GM12874 (cell line): ENCODE measurements around the gene MAN1B1.

Experiments
- TF ChIP-seq, protein P1 (sequence below): IDR thresholded peaks from 2 replicates; pipeline ENCODE4 v1.5.1; 2011; ENCODE audit warnings: low read depth, mild to moderate bottlenecking, control low read depth, low read length, moderate library complexity; ENCODE audit not compliant: insufficient read depth

MAN1B1 gene

DNA sequence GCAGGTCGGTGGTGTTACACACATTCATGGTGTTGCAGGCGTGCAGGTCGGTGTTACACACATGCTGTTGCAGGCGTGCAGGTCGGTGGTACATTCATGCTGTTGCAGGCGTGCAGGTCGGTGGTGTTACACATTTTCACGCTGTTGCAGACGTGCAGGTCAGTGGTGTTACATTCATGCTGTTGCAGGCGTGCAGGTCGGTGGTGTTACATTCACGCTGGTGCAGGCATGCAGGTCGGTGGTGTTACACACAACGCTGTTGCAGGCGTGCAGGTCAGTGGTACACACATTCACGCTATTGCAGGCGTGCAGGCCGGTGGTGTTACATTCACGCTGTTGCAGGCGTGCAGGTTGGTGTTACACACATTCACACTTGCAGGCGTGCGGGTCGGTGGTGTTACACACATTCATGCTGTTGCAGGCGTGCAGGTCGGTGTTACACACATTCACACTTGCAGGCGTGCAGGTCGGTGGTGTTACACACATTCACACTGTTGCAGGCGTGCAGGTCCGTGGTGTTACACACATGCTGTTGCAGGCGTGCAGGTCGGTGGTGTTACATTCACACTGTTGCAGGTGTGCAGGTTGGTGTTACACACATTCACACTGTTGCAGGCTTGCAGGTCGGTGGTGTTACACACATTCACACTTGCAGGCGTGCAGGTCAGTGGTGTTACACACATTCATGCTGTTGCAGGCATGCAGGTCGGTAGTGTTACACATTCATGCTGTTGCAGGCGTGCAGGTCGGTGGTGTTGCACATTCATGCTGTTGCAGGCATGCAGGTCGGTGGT, 16.6 kb downstream of the MAN1B1 start:
- TF ChIP-seq, protein P1, sequence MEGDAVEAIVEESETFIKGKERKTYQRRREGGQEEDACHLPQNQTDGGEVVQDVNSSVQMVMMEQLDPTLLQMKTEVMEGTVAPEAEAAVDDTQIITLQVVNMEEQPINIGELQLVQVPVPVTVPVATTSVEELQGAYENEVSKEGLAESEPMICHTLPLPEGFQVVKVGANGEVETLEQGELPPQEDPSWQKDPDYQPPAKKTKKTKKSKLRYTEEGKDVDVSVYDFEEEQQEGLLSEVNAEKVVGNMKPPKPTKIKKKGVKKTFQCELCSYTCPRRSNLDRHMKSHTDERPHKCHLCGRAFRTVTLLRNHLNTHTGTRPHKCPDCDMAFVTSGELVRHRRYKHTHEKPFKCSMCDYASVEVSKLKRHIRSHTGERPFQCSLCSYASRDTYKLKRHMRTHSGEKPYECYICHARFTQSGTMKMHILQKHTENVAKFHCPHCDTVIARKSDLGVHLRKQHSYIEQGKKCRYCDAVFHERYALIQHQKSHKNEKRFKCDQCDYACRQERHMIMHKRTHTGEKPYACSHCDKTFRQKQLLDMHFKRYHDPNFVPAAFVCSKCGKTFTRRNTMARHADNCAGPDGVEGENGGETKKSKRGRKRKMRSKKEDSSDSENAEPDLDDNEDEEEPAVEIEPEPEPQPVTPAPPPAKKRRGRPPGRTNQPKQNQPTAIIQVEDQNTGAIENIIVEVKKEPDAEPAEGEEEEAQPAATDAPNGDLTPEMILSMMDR, result no peak

DNA sequence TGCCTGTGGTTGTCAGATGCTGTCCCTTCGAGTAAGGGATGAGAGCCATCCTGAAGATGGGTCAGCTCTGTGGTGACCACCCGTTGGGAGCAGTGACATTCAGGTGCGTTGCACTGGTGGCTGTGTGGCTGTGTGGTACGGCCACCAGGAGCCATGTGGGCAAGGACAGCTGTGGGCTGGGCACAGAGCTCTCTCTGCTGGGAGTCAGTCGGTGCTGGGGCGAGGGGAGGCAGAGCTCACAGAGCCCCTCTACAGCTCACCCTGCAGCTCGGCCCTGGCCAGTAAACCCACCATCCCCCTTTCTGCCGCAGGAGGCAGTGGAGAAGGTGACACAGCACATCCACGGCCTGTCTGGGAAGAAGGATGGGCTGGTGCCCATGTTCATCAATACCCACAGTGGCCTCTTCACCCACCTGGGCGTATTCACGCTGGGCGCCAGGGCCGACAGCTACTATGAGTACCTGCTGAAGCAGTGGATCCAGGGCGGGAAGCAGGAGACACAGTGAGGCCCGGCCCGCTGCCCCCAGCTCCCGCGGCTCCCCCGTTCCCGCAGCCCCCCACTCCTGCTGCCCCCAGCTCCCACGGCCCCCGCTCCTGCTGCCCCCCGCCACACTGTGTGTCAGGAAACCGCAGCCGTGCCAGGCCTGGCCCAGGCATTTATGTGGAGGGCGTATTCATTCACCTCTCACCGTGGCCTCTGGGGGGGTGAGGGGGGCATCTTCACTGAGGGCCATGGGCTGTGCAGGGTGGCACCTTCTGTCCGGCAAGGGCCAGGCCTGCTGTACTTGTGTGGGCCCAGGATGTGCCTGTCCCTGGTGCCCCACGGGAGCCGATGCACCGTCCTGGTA, 19.3 kb downstream of the MAN1B1 start:
- TF ChIP-seq, protein P1, result no peak

DNA sequence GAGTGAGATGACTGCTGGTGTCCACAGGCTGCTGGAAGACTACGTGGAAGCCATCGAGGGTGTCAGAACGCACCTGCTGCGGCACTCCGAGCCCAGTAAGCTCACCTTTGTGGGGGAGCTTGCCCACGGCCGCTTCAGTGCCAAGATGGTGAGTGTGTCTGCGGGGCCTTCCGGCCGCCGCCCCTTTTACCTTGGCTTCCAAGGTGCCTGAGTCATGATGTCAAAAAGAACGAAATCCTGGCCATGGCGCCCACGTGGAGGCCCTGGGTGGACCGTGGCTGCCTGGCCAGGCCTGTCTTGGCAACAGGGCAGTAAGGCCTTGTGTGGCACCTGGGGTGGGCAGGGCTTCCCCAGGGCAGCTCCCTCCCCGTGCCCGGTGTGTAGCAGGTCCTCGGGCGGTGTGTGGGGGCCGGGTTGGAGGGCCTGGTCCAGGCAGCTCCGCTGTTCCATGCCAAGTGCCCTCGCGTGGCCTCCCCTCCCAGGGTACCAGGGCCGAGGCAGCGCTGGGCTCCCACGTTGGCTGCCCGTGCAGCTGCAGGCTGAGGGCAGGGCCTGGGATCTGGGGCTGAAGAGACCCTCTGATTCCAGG, 20.0 kb downstream of the MAN1B1 start:
- TF ChIP-seq, protein P1, result no peak

DNA sequence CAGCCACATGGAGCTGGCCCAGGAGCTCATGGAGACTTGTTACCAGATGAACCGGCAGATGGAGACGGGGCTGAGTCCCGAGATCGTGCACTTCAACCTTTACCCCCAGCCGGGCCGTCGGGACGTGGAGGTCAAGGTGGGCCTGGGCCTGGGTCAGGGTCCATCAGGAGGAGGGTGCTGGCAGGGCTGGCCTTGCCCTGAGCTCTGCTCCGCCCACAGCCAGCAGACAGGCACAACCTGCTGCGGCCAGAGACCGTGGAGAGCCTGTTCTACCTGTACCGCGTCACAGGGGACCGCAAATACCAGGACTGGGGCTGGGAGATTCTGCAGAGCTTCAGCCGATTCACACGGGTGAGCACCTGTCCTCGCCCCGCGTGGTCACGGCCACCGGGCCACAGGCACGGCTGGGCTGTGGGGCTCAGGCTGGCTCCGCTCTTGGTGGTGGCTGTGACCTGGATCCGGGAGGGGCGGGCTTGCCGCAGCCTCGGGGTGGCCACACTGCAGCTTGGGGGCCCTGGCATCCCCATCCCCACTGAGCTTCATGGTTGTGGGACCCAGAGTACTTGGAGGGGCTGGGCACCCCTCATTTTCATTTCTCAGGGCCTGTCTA, 20.6 kb downstream of the MAN1B1 start:
- TF ChIP-seq, protein P1, result no peak

DNA sequence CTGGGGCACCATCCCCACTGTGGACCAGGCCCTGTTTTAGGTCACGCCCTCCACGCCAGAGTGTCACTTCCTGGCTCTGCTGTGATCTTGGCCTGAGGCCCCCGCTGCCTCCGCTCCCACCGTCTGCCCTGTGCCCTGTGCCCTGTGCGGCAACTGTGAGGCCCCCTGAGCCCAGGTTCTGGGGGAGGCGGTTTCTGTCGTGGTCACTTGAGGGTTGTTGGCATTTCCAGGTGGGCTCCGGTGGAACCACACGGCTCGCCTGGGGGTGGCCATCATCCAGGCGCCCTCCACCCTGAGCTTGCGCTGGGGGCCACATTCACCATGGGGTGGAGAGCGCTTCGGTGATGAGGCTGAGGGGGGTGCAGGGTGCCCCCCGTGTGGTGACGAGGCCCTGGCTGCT, 21.2 kb downstream of the MAN1B1 start:
- TF ChIP-seq, protein P1, result no peak

DNA sequence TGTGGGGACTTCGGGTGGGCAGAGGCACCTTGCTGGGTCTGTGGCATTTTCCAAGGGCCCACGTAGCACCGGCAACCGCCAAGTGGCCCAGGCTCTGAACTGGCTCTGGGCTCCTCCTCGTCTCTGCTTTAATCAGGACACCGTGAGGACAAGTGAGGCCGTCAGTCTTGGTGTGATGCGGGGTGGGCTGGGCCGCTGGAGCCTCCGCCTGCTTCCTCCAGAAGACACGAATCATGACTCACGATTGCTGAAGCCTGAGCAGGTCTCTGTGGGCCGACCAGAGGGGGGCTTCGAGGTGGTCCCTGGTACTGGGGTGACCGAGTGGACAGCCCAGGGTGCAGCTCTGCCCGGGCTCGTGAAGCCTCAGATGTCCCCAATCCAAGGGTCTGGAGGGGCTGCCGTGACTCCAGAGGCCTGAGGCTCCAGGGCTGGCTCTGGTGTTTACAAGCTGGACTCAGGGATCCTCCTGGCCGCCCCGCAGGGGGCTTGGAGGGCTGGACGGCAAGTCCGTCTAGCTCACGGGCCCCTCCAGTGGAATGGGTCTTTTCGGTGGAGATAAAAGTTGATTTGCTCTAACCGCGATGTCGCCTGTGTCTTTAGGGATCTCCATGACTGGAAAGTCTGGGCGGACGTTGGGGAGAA, 21.9 kb downstream of the MAN1B1 start:
- TF ChIP-seq, protein P1, result no peak
